Prostate gland (tissue), 2 donors: ENCODE results near the gene TNS3.

Experiments used
- POLR2A ChIP-seq: fragments of 450-650 bp; IDR thresholded peaks from one replicate; pipeline ENCODE4 v1.6.1; 2016; ENCODE audit warnings: antibody characterized with exemption, mild to moderate bottlenecking
- TF ChIP-seq, protein P1 (sequence below), 4 experiments: fragments of 200-600 bp in 2 of 4; fragments of 450-650 bp in 2 of 4; sonication (generic) in 2 of 4; IDR thresholded peaks; 1 replicate in 3 of 4; 2 replicates in 1 of 4; pipeline ENCODE4 v1.5.1; 2016 to 2019; ENCODE audit warnings: antibody characterized with exemption in 4 of 4, mild to moderate bottlenecking in 2 of 4, moderate library complexity in 2 of 4

DNA sequence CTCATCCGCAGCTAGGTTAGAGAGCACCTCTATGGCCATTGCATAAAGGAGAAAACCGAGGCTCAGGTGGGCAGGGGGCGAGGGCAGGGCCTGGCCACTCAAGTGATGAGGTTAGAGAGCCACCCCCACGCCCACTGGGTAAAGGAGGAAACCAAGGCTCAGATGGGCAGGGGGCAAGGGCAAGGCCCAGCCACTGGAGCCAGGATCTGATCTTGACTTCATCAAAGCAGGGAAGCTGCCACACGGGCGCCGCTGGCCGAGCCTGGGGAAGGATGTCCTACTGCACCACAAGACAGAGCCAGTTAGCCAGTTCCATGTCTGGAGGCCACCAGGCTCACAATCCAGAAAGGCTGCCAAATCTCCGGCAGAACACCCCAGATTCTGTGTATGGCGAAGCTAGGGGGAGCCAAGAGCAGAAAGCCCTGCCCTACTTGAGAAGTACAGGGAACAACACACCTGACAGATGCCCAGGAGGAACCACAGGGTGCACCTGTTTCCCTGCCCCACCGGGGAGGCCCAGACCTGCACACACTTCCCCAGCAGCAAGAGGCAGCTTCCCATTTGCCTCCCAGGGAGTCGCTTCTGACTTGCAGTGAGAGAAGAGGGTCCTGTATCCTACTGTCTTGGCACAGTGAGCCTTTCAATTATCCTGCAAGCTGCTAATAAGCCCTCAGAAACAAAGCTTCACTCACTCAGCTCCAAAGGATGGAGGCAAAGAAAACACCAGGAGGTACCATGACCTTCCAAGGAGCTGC is 101.9 kb downstream of the TNS3 start:
- TF ChIP-seq, protein P1, sequence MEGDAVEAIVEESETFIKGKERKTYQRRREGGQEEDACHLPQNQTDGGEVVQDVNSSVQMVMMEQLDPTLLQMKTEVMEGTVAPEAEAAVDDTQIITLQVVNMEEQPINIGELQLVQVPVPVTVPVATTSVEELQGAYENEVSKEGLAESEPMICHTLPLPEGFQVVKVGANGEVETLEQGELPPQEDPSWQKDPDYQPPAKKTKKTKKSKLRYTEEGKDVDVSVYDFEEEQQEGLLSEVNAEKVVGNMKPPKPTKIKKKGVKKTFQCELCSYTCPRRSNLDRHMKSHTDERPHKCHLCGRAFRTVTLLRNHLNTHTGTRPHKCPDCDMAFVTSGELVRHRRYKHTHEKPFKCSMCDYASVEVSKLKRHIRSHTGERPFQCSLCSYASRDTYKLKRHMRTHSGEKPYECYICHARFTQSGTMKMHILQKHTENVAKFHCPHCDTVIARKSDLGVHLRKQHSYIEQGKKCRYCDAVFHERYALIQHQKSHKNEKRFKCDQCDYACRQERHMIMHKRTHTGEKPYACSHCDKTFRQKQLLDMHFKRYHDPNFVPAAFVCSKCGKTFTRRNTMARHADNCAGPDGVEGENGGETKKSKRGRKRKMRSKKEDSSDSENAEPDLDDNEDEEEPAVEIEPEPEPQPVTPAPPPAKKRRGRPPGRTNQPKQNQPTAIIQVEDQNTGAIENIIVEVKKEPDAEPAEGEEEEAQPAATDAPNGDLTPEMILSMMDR (IDR thresholded peaks at IDR 0.05) = no peak
- no peak for TF ChIP-seq POLR2A
